Measurements from ENCODE around the gene PHF24.
"Not testable (repeated sequence)": the region's sequence is repeated elsewhere in the genome, so short reads cannot be mapped to it uniquely, and the experiment has no call there.

Gene PHF24

DNA sequence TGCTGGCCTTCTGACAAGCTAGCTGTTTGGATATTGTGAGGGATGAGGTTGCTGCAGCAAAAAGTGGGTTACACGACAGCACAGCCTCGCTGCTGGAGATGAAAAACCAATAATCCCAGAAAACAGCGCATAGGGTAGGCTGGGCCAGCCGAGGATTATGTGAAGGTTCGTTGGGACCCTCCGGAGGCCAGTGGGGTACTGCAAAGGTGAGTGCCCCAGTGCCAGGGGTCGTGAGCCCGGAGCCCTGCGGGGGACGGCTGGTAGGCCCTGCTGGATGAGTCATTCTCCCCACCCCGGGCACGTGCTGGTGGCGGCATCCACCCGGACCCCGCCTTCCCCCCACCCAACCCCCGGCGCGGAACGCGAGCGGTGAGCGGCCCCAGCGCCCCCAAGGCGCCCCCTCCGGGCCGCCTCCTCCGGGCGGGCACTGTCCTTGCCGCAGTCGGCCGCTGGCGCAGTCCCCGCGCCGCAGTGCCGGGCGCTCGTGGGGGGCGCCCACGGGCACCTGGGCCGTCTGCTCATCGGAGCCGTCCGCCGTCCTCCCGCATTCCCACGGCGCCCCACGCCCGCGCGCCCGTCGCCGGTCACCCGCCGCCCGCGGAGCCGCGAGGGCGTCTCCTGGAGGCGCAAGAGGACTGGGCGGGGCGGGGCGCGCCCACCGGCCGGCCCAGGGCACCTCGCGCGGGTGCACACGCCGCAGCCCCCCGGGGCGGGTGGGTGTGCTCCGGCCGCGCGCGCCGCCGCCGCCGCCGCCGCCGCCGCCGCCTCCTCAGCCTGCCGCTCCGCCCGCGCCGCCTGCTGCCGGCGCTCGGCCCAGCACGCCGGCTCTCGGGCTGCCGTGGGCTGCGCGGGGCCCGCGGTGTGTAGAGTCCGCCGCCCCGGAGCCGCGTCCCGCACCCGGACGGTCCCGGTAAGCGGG, at the start of gene PHF24:
Gene PHF24, plus strand, starts transcription at position 794 of the 919 bp plus-strand sequence. CDS start 13,014 bp downstream, outside the sequence.
- no peak for DNase-seq

GRCh38 chr9:34927061-34927460, 31.0 kb upstream of the PHF24 start:
- DNase-seq: no peak

- DNase-seq: no peak
Observed at GRCh38 chr9:34928921-34929320, 29.2 kb upstream of the PHF24 start.

DNA sequence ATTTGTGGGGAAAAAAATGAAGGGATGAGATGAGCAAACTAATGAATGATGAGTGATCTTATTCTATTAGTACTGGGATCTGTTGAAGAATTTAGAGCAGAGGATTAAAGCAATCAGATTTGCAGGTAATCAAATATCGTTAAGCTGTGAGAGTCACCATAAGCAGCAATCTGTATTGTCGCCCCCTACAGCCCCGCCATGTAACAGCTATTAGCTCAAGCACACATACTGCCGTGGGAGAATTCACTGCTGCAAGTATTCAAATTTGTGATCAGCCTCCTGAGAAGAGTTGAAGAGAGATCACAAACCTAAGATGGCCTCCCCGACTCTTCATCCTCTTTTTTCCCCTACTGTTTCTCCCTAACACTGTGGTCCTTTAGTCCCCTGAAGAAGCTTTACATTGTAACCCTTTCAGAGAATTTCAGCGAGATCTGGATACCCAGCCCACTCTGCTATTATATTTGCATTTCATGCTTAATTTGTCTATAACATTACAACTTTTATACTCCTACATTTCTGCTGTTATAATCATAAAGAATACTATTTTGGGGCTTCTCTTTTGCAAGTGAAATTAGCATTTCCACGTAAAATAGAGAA, 28.5 kb upstream of the PHF24 start:
- DNase-seq: peak; percentile 54 to 65

DNA sequence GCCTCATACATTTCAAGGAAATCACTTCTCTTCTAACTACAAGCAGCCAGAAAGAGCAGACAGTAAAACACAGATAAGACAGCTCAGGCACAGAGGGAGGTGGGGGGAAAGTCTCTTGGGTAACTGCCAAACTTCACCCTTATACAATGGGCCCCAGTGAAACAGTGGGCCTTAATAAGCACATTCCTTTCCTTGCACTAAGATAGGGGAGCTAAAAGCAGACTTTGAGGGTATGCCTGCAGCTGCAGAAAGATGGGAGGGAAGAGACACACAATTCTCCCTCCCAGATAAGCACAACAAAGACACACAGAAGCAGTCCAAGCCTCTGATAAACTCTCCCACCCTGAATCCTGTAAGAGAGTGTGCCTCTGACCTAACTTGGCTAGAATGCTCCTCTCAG, 18.1 kb upstream of the PHF24 start:
- not testable (repeated sequence) for DNase-seq

- DNase-seq: no peak
Observed at GRCh38 chr9:34948451-34948850, 9.6 kb upstream of the PHF24 start.

- DNase-seq: no peak
Observed at GRCh38 chr9:34954225-34954624, 3.9 kb upstream of the PHF24 start.

DNA sequence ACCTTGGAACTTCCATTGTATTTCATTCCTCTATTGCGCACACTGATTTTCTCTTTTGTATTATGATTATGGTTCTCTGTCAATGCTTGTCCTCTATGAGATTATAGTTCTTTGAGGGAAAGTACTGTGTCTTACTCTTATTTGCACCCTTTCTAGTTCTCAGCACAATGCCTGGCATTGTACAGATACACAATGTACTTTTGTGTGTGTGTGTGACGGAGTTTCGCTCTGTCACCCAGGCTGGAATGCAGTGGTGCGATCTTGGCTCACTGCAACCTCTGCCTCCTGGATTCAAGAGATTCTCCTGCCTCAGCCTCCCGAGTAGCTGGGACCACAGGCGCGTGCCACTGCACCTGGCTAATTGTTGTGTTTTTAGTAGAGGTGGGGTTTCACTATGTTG, 2.0 kb upstream of the PHF24 start:
- not testable (repeated sequence) for DNase-seq

- DNase-seq: no peak
Observed at GRCh38 chr9:34956648-34957047, 1.4 kb upstream of the PHF24 start.

- DNase-seq: no peak
Observed at GRCh38 chr9:34958411-34958982, 412 bp downstream of the PHF24 start.

DNA sequence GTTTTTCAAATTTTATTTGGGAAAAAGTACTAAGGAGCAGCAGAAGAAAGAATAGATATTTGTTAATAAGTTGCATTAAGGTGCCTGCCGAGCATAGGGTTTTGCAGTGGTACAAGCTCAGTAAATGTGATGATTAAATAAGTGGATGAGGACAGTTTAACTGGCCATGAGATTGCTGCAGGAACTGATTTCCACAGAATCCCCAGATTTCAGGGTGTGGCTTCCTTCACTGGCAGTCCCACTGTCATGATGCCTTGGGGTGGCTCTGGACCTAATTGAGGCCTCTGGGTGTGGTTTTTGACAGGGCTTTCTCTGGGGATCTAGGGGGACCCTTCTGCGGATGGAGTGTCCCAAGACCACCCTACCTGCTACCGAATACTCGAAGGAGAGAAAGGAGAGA, 1.4 kb downstream of the PHF24 start:
- DNase-seq: no peak

- no peak for DNase-seq
Observed at GRCh38 chr9:34961574-34962490, 3.7 kb downstream of the PHF24 start.

DNA sequence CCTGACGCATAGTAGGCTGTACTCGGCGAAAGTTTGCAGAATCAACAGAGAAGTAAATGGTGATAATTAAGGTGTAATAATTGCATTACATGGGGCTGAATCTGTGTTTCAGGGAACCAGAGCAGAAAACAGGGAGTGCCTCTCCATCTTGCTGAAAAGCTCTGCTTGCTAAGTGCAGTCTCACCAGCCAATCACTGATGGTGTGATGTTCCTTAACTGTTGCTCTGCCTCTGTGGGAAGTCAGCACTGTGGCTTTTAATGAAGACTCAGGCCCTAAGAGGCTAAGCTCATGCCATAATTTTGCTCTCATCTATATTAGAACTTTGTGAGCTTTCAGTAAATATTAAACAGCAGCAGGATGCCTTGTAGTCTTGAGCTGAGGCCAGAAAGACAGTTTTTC, 4.5 kb downstream of the PHF24 start:
- no peak for DNase-seq

DNA sequence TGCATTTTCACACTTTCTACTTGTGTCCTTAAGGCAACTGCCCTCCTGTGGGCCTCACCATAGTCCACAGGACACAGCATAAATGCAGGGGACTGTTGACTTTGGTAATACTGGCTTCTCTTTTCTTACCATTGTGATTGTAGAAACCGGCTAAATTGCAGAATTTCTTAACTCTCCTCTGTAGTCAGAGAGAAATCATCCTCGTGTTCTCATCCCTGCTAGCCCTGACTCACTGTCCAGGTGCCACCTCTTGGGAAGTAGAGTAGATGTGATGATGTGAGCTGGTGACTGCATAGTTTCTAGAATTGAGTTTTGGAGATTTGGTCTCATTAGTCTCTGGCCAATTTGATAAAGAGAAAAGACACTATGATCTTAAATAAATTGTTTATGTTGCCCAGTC, 5.5 kb downstream of the PHF24 start:
- no peak for DNase-seq

GRCh38 chr9:34964458-34964857, 6.4 kb downstream of the PHF24 start:
- DNase-seq: no peak

DNA sequence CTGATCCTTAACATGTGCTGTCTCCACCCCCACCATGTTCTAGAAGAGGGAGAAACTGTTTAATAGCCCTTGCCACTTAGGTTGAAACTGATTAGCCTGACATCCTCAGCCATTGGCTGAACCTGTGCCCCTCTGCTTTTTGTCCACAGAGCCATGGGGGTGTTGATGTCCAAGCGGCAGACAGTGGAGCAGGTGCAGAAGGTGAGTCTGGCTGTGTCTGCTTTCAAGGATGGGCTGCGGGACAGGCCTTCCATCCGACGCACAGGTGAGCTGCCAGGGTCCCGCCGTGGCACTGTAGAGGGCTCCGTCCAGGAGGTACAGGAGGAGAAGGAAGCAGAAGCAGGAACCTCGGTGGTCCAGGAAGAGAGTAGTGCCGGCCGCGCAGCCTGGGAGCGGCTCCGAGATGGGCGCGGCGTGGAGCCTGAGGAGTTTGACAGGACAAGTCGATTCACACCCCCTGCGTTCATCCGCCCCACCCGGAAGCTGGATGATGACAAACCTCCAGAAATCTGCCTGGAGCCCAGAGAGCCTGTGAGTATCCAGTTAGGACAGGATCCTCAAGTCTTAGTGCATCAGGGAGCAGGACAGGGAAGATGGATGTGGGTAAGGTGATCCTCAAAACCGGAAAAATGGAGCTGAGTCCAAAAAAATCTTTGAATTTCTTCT, 13.2 kb downstream of the PHF24 start:
- DNase-seq: no peak

GRCh38 chr9:34974664-34975063, 16.6 kb downstream of the PHF24 start:
- no peak for DNase-seq

DNA sequence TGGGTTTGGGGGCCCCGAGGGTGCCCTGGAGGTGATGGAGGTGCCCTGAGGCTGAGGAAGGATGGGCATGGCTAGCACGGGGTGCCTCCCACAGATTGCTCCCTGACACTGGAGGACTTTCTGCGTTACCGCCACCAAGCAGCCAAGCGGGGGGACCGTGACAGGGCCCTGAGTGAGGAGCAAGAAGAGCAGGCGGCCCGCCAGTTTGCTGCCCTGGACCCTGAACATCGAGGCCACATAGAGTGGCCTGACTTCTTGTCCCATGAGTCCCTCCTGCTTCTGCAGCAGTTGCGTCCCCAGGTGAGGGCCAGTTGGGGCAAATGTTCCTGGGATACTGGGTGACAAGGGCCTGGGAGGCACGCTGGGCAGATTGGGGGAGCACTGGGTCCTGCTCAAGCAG, 18.4 kb downstream of the PHF24 start:
- DNase-seq: no peak

DNA sequence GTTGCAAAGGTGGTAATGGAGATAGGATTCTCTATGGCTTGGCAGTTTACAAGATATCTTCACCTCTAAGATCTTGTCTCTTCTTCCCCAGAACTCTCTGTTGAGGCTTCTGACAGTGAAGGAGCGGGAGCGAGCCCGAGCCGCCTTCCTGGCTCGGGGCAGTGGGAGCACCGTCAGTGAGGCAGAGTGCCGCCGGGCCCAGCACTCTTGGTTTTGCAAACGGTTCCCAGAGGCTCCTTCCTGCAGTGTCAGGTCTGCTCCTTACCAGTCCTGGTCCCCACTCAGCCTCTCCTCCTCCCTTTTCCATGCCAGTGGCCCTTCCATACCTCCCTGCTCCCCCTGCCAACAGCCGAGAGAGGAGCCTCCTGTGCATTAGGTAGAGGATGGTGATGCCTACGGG, 18.9 kb downstream of the PHF24 start:
- DNase-seq: no peak

DNA sequence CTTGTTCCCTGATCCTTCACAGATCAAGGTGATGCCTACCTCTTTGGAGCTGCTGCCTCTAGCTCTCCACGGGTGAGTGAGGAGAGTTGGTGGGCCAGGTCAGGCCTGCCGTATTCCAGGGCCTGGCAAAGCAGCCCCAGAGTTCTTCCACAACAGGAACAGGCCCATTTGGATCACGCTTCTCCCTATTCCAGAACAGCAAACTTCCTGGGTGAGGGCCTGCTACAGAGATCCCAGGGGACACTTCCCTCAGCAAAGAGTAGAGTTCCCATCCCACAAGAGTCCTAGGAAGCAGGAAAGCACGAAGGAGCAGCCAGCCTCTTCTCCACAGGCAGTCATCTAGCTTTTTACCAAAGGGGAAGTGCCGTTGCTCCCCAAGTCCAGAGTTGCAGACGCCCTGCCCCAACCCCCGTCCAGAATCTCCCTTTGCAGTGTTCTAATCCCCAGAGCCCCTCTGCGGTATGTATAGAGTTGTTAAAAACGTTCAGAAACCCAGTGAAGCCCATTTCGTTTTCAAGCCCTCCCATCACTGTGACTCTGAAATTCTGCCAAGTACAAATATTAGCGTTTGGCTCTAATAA, 22.2 kb downstream of the PHF24 start:
- DNase-seq: no peak

DNA sequence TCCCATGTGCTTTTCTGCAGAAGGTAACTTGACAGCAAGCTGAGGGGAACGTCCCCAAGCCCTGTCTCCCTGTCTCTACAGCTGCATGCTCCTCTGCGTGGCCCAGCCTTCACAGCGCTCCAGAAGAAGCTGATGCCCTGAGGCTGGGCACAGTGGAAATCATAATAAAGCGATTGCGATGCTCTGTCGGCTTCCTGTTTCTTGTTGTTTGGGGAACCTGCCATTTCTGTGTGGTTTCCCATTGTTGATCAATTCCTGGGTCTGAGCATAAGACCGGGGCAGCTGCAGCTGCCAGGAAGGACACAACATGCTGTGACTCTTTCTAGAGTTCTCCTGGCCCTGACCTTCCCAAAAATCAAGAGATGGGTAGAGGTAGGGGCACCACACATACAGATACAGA, 24.3 kb downstream of the PHF24 start:
- no peak for DNase-seq

DNA sequence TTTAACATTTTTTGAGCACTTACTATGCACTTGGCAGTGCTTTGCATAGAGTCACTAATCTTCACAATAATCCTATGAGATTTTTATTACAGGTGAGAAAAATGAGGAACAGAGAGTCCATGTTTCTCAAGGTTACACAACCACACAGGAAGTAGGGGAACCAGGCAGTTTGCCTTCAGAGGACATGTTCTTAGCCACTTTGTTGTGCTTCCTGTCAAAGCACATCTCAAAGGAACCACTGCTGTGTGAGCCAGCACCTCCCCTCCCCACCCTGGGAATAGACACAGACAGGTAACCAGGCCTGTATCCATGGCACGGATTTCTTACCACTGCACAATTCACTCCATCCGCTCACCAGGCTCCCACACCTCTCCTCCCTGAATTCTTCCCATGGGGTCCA, 25.1 kb downstream of the PHF24 start:
- DNase-seq: peak; percentile 5 to 11

All from Kasumi-1 (cell line).